Inflammatory macrophage treated with lipopolysaccharide for 1 hour (primary cell): ENCODE results near the gene CBARP.
"Not testable (repeated sequence)": the region's sequence is repeated elsewhere in the genome, so short reads cannot be mapped to it uniquely, and the experiment has no call there.

Experiments
- DNase-seq, 2 donors: peaks; one replicate each; pipeline ENCODE4 v3.0.0-alpha.2; 2020 to 2022

CBARP gene

DNA sequence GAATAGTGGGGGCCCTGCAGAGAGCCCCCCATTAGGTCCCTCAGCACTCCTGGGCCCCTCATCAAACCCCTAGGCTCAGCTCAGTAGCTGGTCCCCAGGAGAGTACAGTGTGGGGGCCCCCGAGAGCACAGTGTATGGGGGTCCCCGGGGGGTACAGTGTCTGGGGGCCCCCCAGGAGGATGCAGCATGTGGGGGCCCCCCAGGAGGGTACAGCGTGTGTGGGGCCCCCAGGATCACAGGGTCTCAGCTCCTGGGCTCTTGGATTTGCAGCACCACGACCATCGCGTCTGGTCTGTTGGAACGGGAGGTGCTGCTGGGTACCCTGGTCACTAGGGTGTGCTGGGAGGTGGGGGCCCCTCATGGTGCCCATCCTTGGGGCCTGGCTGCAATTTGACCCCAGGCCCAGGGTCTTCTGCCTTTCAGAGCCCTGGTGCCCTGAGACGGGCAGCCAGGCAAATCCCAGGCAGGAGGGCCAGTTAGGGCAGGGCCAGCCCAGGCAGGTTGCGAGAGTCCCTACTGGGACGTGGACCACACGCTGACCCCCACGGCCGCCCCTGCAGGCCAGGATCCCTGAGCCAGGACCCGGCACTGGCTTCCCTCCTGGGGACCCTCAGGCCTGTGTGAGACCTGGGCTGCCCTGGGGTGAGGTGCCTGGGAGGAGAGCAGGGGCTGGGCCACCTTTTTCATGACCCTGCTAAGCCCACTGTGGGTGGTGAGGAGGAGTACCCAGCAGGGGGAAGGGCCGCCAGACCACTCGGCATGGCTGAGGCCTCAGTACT, 13.6 kb downstream of the CBARP start:
- no peak for DNase-seq

- DNase-seq: no peak
Observed at GRCh38 chr19:1223018-1223855, 14.6 kb downstream of the CBARP start.

DNA sequence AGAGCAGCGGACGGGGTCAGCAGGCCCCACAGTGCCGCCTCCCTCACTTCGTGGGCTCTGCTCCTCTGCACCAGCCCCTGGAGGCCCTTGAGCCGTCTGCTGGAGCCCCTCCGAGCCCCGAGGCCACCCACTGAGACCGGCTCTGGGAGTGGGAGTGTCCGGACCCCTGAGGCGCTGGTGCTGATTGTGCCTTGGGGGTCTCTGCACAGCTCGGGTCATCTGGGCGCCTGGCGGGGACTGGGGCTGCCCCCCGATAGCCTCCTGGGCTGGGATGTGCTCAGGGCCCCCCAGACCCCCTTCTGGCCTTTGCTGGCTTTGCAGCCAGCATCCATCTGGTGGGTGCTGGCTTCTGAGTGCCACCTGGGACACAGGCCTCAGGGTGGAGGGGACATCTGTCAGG, 15.4 kb downstream of the CBARP start:
- DNase-seq: no peak

DNA sequence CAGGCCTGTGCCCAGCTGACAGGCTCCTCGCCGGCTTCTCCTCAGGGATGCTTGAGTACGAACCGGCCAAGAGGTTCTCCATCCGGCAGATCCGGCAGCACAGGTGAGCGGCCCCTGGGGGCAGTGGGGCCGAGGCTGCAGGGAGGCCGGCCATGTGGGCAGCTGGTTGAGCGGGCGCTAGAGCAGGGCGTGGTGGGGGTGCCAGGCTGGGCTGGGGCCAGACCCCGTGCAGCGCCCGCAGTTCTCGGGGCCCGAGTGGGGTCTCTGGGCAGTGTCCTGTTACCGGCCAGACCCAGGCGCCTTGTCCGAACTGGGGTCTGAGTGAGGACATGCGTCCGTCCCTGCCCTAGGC, 15.9 kb downstream of the CBARP start:
- no peak for DNase-seq

GRCh38 chr19:1220976-1221903, 16.6 kb downstream of the CBARP start:
- DNase-seq: peak in 1 of 2 donors; percentile 47

GRCh38 chr19:1220477-1220930, 17.3 kb downstream of the CBARP start:
- no peak for DNase-seq

DNA sequence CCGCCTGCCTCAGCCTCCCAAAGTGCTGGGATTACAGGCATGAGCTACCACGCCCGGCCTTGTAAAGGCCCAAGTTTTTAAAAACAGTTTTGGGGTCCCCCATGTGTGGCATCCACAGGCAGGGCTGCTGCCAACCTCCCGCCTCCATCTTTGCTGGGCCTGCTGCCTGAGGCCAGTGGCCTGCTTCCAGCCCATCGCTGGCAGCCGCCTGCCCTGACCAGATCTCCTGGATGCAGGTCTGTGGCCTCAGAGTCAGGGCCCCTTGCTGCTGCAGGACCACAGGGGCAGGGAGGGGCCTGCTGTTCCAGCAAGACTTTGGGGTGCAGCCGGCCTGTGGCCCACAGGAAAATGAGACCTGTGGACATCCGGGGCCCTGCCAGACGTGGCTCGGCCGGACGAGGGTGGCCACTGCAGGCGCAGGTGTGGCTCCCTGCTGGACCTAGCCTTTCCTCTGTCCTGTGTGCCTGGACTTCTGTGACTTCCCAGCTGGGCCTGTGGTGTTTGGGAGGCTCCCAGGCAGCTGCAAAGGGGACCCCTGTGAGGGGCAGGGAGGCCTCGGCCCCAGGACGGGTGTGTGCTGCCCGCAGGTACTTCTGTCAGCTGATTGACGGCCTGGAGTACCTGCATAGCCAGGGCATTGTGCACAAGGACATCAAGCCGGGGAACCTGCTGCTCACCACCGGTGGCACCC, 17.9 kb downstream of the CBARP start:
- DNase-seq: no peak

GRCh38 chr19:1218751-1219567, 18.8 kb downstream of the CBARP start:
- DNase-seq: no peak

DNA sequence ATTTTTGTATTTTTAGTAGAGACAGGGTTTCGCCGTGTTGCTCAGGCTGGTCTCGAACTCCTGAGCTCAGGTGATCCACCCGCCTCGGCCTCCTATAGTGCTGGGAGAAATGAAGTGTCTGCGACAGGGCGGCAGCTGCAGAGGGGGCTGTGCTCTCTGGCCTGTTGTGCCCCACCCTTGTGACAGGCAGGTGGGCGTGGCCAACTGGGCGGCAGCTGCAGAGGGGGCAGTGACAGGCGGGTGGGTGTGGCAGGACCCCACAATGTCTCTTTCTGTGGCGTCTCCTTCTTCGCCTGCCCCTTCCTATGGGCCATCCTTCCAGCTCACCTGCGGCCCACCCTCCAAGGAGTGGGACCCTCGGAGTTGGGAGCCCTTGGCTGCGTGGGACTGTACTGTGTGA, 20.4 kb downstream of the CBARP start:
- no peak for DNase-seq

DNA sequence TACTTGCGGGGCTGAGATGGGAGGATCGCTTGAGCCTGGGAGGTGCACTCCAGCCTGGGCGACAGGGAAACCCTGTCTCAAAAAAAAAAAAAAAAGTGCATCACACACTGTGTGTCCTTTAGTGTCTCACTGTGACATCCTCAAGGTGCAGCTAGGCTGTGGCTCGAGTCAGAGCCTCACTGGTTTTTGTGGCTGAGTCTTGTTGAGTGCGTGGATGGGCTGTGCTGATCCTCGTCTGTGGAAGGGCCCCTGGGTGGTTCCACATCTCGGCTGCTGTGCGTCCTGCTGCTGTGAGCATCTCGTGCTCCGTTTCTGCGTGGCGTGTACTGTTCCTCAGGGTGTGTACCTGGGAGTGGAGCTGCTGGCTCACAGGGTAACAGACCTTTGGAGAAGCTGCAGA, 21.0 kb downstream of the CBARP start:
- DNase-seq: no peak

- DNase-seq: no peak
Observed at GRCh38 chr19:1214862-1215731, 22.7 kb downstream of the CBARP start.

- no peak for DNase-seq
Observed at GRCh38 chr19:1214299-1214861, 23.4 kb downstream of the CBARP start.

DNA sequence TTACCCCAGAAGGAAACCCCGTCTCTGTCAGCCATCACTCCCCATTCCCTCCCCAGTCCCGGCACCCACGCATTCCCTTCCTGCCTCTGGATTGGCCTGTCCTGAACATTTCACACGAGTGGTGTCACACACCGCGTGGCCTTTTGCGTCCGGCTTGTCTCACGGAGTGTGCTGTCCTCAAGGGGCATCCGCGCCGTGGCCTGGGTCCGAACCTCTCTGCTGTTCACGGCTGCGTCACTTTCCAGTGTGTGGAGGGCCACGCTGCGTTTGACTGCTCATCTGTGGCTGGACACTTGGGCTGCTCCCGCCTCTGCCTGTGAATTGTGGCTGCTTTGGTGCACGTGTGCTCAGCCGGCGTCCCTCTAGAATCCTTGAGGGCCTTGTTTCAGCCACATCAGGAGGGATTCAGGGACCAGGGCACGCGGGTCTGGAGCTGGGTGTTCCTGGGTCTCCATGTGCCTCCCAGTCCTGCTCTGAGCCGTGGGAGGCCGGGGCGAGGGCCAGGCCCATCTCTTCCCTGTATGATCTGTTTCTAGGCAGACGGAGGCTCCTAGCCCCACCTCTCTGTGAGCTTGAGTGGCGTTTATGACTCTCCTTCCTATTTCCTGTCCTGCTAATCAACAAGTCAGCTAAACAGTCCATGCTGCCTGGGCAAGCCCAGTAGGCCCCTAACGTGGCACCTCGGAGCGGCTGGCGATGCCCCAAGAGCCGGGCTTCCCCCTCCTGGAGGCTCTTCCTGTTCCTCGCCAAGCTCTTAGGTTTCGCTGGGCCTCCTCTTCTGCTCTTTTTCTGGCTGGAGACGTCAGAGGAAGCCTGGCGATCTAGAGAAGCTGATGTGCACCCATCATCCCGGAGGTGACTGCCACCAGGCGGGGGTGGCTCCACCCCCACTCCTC, 24.2 kb downstream of the CBARP start:
- peak; percentile 90 to 91 for DNase-seq

DNA sequence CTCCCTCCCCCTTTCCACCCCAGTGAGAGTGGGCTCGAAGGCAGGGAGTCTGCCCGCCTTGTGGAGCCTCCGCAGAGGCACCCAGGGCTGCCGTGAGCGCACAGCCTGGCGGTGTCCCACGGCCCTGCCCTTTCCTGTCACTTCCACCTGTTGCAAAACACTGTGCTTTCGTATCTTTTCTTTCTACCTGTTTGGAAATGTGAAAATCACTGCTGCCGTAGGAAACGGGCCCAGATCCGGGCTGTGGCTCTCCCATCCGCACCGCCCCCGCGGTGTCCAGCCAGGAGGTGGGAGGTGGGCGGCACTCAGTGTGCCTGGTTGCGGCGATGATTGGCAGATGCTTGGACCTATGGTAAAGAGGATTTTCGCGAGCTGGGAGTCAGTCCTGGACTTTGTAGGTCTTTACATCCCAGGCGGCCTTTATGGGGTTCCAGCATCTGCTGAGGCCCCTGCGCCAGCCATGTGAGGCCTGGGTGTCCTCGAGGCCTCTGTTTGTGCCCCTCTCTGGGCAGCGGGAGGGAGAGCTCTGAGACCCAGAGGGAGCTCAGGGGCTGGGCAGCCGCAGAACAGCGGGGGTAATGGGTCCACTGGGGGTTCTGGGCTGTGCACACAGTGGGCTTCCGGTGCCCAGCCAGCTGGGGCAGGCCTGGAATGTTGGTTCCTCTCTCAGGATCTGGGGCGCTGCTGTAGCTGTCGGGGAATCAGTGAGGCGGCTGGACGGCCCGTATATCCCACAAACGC, 26.1 kb downstream of the CBARP start:
- peak in 1 of 2 donors; percentile 9 for DNase-seq

GRCh38 chr19:1210227-1210538, 27.6 kb downstream of the CBARP start:
- DNase-seq: no peak

GRCh38 chr19:1208830-1209229, 29.0 kb downstream of the CBARP start:
- DNase-seq: not testable (repeated sequence)

DNA sequence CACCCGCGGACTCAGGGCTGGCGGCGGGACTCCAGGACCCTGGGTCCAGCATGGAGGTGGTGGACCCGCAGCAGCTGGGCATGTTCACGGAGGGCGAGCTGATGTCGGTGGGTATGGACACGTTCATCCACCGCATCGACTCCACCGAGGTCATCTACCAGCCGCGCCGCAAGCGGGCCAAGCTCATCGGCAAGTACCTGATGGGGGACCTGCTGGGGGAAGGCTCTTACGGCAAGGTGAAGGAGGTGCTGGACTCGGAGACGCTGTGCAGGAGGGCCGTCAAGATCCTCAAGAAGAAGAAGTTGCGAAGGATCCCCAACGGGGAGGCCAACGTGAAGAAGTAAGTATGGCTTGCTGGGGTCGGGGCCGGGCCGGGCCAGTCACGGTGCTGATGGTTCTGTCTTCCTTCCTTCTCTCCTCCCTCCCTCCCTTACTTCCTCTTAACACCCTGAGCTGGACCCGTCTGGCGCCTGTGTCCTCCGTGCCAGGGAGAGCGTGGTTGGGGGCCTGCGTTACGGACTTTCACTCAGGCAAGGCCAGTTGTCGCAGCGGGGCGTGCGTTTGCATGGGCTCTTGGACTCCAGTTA, 30.8 kb downstream of the CBARP start:
- DNase-seq: peak; percentile 13 to 18
